HUDEP-2 (cell line): ENCODE results near the gene MSRB1.
"Not testable (repeated sequence)": the region's sequence is repeated elsewhere in the genome, so short reads cannot be mapped to it uniquely, and the experiment has no call there.

Experiments
- DNase-seq, 76 experiments: peaks; one replicate each; lab custom pipeline; 2025; ENCODE audit not compliant: unreplicated experiment in 76 of 76; lab: John Stamatoyannopoulos, UW

The MSRB1 gene

DNA sequence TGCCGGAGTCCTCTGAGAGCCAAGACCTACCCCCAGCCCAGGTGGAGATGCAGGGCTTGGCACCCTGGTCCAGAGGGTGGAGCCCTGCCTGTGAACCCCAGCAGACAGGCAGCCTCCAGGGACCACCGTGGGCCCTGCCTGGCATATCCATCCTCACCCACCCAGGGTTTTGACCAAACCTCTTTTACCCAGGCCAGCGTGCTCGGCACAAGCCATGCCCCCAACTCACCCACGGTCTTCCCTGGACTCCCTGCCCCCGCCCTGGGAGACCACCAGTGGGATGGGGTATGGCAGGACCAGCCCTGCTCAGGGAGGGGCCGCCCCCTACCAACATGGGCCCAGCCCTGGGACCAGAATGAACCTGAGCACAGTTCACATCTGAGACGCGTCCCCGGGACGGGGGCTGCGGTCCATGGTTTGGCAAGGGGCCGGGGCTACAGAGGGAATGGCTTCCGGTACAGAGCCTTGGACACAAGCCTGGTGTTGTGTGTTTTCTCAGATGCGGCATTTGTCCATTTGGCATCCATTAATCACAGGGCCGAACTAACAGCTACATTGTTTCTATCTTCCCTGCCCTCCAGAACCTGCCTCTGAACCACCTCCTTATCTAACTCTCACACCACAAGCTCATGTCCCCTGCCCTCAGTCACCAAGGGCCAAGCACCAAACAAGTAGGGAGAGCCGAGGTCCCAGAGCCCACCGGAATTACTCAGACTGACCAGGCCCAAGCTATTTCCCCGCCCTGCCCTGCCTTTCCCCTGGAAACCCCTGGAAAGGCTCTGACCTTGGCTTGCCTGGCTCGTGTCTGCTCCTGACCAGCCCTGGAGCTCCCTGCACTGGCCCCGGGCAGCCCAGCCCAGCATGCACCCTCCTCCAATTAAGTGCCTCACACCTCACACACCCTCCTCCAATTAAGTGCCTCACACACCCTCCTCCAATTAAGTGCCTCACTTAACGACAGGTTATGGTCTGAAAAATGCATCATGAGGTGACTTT, 38.9 kb downstream of the MSRB1 start:
- no peak for DNase-seq

GRCh38 chr16:1903220-1903574, 39.8 kb downstream of the MSRB1 start:
- no peak for DNase-seq

- no peak for DNase-seq
These were observed 40.3 kb downstream of the MSRB1 start for GRCh38 chr16:1902547-1903219.

DNA sequence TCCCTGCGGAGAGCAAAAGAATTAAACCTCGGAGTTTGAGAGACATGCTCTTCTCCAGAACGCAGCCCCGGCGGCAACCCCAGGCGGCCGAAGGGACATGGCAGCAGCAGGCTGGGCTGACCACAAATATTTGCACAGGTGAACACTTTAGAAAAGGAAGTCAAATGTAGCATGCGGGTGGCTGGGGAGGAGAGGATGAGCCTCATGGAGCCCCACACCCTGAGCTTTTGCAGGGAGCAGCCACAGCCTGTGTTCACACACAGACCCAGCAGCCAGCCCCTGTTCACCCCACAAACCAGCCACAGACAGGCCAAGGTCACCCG, 42.6 kb downstream of the MSRB1 start:
- no peak for DNase-seq

- DNase-seq = no peak
These were observed 43.2 kb downstream of the MSRB1 start for GRCh38 chr16:1899641-1900451.

DNA sequence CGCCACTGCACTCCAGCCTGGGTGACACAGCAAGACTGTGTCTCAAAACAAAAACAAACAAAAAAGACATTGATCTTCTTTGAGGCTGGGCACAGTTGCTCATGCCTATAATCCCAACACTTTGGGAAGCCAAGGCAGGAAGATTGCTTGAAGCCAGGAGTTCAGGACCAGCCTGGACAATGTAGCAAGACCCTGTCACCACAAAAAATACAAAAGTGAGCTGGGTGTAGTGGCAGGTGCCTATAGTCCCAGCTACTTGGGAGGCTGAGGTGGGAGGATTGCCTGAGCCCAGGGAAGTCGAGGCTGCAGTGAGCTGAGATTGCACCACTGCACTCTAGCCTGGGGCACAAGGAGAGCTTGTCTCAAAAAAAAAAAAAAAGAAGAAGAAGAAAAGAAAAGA, 45.3 kb downstream of the MSRB1 start:
- not testable (repeated sequence) for DNase-seq

- no peak for DNase-seq
These were observed 46.9 kb downstream of the MSRB1 start for GRCh38 chr16:1895949-1896675.

DNA sequence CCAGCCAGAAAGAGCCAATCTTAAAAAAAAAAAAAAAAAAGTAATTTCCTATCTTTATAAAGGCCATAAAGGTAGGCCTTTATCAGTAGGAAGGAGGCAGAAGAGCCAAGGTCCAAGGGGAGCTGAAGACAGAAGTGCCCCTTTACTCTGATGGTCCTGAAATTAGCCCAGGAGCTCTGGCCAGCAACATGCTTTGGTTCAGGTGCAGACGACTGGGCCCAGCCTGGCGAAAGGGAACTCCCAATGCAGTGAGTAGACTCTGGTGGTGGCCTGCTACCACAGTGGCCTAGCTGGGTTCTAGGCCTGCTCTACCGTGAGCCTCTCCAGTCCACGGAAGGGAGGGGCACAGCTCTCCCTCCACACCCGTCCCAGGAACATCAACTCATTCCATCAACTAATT, 47.9 kb downstream of the MSRB1 start:
- no peak for DNase-seq

DNA sequence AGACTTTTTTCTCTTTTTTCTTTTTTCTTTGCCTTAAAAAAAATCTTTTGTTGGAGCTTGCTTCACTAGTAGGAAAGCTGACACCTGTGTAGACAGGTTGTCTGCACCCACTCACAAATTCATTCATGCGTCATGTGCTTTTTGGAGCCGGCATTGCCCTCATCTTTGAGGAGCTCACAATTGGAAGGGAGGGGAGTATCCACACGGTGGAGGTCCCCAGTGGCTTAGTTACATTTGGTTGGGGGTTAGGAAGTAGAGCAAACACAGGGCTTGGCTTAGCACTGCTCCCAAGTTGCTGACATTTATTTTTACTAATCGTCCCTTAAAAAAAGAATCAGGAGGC, 52.3 kb downstream of the MSRB1 start:
- no peak for DNase-seq

DNA sequence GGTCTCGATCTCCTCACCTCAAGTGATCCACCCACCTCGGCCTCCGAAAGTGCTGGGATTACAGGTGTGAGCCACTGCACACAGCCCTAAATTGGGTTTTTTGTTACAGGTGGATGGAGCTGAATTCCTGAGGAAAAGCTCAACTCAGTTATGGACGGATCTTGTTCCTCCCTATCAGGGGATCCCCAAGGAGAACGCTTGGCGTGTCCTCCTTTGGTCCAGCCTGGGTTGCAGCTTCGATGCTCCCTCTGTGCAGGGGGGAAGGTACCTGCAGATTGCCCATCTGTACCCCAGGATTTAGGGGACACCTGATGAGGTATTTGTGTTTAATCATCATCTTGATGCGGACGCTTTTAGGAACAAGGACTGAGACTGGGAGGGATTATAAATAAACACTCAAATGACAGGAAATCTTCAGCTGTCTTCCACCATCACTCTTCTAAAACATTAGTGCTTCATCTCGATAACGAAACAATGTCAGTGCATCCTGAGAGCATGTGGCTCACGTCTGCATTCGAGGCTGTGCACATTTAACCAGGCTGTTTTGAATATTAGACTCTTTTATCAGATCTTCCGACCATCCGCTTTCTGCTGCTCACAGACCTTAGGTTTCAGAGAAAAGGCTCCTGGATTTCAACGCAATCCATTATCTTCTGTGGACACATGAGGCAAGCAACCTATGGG, 52.8 kb downstream of the MSRB1 start:
- no peak for DNase-seq
